ENCODE data around the gene CA14.
"Not testable (repeated sequence)": the region's sequence is repeated elsewhere in the genome, so short reads cannot be mapped to it uniquely, and the experiment has no call there.

The CA14 gene

GRCh38 chr1:150257624-150258585 is at the start of gene CA14:
CA14 (plus strand) TSS chr1:150257774; CDS start chr1:150258129, 355 bp downstream.
- in situ Hi-C loops (cut with MboI; ENCODE audit: low pct_unique_long_range_greater_than_20kb, low sequenced_read_pairs): no loop called here
- DNase-seq: no peak

GRCh38 chr1:150208460-150208859 is 49.1 kb upstream of the CA14 start:
- DNase-seq; in situ Hi-C loops (cut with MboI; ENCODE audit: low pct_unique_long_range_greater_than_20kb, low sequenced_read_pairs): not testable (repeated sequence)

- DNase-seq: no peak
- in situ Hi-C loops (cut with MboI; ENCODE audit: low pct_unique_long_range_greater_than_20kb, low sequenced_read_pairs): no loop called here
Measured at GRCh38 chr1:150210091-150210490, 47.5 kb upstream of the CA14 start.

GRCh38 chr1:150210706-150211105 is 46.9 kb upstream of the CA14 start:
- no peak for DNase-seq
- in situ Hi-C loops (cut with MboI; ENCODE audit: low pct_unique_long_range_greater_than_20kb, low sequenced_read_pairs): no loop called here

- in situ Hi-C loops (cut with MboI; ENCODE audit: low pct_unique_long_range_greater_than_20kb, low sequenced_read_pairs): no loop called here
- no peak for DNase-seq
Measured at GRCh38 chr1:150212070-150212469, 45.5 kb upstream of the CA14 start.

GRCh38 chr1:150213170-150214098 is 44.1 kb upstream of the CA14 start:
- DNase-seq: peak; percentile 98

GRCh38 chr1:150214099-150214756 is 43.3 kb upstream of the CA14 start:
- in situ Hi-C loops (cut with MboI; ENCODE audit: low pct_unique_long_range_greater_than_20kb, low sequenced_read_pairs); DNase-seq: not testable (repeated sequence)

More at GRCh38 chr1:150213170-150214098, 44.1 kb upstream of the CA14 start:
- in situ Hi-C loops (cut with MboI; ENCODE audit: low pct_unique_long_range_greater_than_20kb, low sequenced_read_pairs): no loop called here

GRCh38 chr1:150215855-150216254 is 41.7 kb upstream of the CA14 start:
- DNase-seq; in situ Hi-C loops (cut with MboI; ENCODE audit: low pct_unique_long_range_greater_than_20kb, low sequenced_read_pairs): not testable (repeated sequence)

GRCh38 chr1:150221552-150221951 is 36.0 kb upstream of the CA14 start:
- in situ Hi-C loops (cut with MboI; ENCODE audit: low pct_unique_long_range_greater_than_20kb, low sequenced_read_pairs): no loop called here
- DNase-seq: peak; percentile 18

GRCh38 chr1:150224983-150225382 is 32.6 kb upstream of the CA14 start:
- in situ Hi-C loops (cut with MboI; ENCODE audit: low pct_unique_long_range_greater_than_20kb, low sequenced_read_pairs): no loop called here
- no peak for DNase-seq

GRCh38 chr1:150225546-150225945 is 32.0 kb upstream of the CA14 start:
- in situ Hi-C loops (cut with MboI; ENCODE audit: low pct_unique_long_range_greater_than_20kb, low sequenced_read_pairs): no loop called here

GRCh38 chr1:150226486-150226885 is 31.1 kb upstream of the CA14 start:
- in situ Hi-C loops (cut with MboI; ENCODE audit: low pct_unique_long_range_greater_than_20kb, low sequenced_read_pairs): no loop called here
- DNase-seq: no peak

More at GRCh38 chr1:150225546-150225945, 32.0 kb upstream of the CA14 start:
- peak; percentile 16 for DNase-seq

- DNase-seq: no peak
- in situ Hi-C loops (cut with MboI; ENCODE audit: low pct_unique_long_range_greater_than_20kb, low sequenced_read_pairs): no loop called here
Measured at GRCh38 chr1:150227228-150227627, 30.3 kb upstream of the CA14 start.

- DNase-seq; in situ Hi-C loops (cut with MboI; ENCODE audit: low pct_unique_long_range_greater_than_20kb, low sequenced_read_pairs): not testable (repeated sequence)
Measured at GRCh38 chr1:150228246-150228645, 29.3 kb upstream of the CA14 start.

- DNase-seq; in situ Hi-C loops (cut with MboI; ENCODE audit: low pct_unique_long_range_greater_than_20kb, low sequenced_read_pairs): not testable (repeated sequence)
Measured at GRCh38 chr1:150232921-150233320, 24.7 kb upstream of the CA14 start.

- in situ Hi-C loops (cut with MboI; ENCODE audit: low pct_unique_long_range_greater_than_20kb, low sequenced_read_pairs): no loop called here
- peak; percentile 41 for DNase-seq
Measured at GRCh38 chr1:150233359-150234308, 23.9 kb upstream of the CA14 start.

GRCh38 chr1:150234309-150234565 is 23.3 kb upstream of the CA14 start:
- no peak for DNase-seq
- in situ Hi-C loops (cut with MboI; ENCODE audit: low pct_unique_long_range_greater_than_20kb, low sequenced_read_pairs): no loop called here

- in situ Hi-C loops (cut with MboI; ENCODE audit: low pct_unique_long_range_greater_than_20kb, low sequenced_read_pairs): no loop called here
- DNase-seq: peak; percentile 84
Measured at GRCh38 chr1:150234566-150235293, 22.8 kb upstream of the CA14 start.

All from KBM-7 (cell line).